ENCODE data around the gene NUDT9. TPM values are rescaled to one million over a fixed set of nuclear protein-coding genes. Genes with fewer than 3 reads are reported as not detected.
"Not testable (repeated sequence)": the region's sequence is repeated elsewhere in the genome, so short reads cannot be mapped to it uniquely, and the experiment has no call there.

The NUDT9 gene
- total RNA-seq, 1 experiment from 2014 or later = 11.3 TPM

GRCh38 chr4:87388901-87389300, 33.5 kb upstream of the NUDT9 start:
- DNase-seq (ENCODE audit: low spot score) = no peak
- POLR2A ChIA-PET (ENCODE audit: low non-redundant PET) = interaction anchor here (0.6 kb wide), 1 partner anchor 236 kb away, joined by 3 read pairs; no protein-coding TSS in a partner anchor
- Histone ChIP-seq H3K27ac (ENCODE audit: low read depth, low read length, poor library complexity, severe bottlenecking) (no peak overlapping the region), H3K36me3 (ENCODE audit: insufficient read depth, low read length, poor library complexity, severe bottlenecking) (no peaks in the 10 kb centered on the region), H3K4me3 (ENCODE audit: low read depth, low read length, poor library complexity, severe bottlenecking) (no peak overlapping the region), H3K27me3 (replicated peaks; ENCODE audit: insufficient read depth, low read depth, low read length, poor library complexity) (no peaks in the 10 kb centered on the region), H3K9me3 (ENCODE audit: low read depth, low read length, poor library complexity, severe bottlenecking) (no peaks in the 10 kb centered on the region), H3K4me1 (ENCODE audit: insufficient read depth, low read length, poor library complexity, severe bottlenecking) (no peaks in the 10 kb centered on the region)
- BruUV-seq (replicated peaks) = no TSS peak
- TF ChIP-seq CTCF (conservative IDR thresholded peaks at IDR 0.05; ENCODE audit: low read depth, low read length) = no peak
- no peak for TF ChIP-seq EZH2 (IDR thresholded peaks at IDR 0.05; ENCODE audit: borderline replicate concordance, low read depth, low read length, poor library complexity, severe bottlenecking)
- intact Hi-C loops (cut with micrococcal nuclease; ENCODE audit: unreplicated experiment) = no loop called here
- CTCF ChIA-PET = no interaction called here

- H3K27ac ChIP-seq (ENCODE audit: low read depth, low read length, poor library complexity, severe bottlenecking); H3K9me3 ChIP-seq (ENCODE audit: low read depth, low read length, poor library complexity, severe bottlenecking); H3K36me3 ChIP-seq (ENCODE audit: insufficient read depth, low read length, poor library complexity, severe bottlenecking); BruUV-seq (replicated peaks); H3K4me1 ChIP-seq (ENCODE audit: insufficient read depth, low read length, poor library complexity, severe bottlenecking); H3K27me3 ChIP-seq (replicated peaks; ENCODE audit: insufficient read depth, low read depth, low read length, poor library complexity); DNase-seq (ENCODE audit: low spot score); CTCF ChIA-PET; intact Hi-C loops (cut with micrococcal nuclease; ENCODE audit: unreplicated experiment); POLR2A ChIA-PET (ENCODE audit: low non-redundant PET): not testable (repeated sequence)
- H3K4me3 ChIP-seq (ENCODE audit: low read depth, low read length, poor library complexity, severe bottlenecking) = peak overlapping the region; percentile 58
These were observed 32.3 kb upstream of the NUDT9 start for GRCh38 chr4:87390055-87390454.

GRCh38 chr4:87390551-87390890, 31.9 kb upstream of the NUDT9 start:
- DNase-seq (ENCODE audit: low spot score) = no peak
- ChIA-PET POLR2A (ENCODE audit: low non-redundant PET) (no interaction called here), CTCF (interaction anchor here (0.7 kb wide), 1 partner anchor 16 kb away, joined by 3 read pairs; no protein-coding TSS in a partner anchor)
- no peaks in the 10 kb centered on the region for H3K36me3 ChIP-seq (ENCODE audit: insufficient read depth, low read length, poor library complexity, severe bottlenecking)
- H3K9me3 ChIP-seq (ENCODE audit: low read depth, low read length, poor library complexity, severe bottlenecking) = no peaks in the 10 kb centered on the region
- H3K27ac ChIP-seq (ENCODE audit: low read depth, low read length, poor library complexity, severe bottlenecking) = peak overlapping the region; percentile 67
- intact Hi-C loops (cut with micrococcal nuclease; ENCODE audit: unreplicated experiment) = no loop called here
- no peaks in the 10 kb centered on the region for H3K27me3 ChIP-seq (replicated peaks; ENCODE audit: insufficient read depth, low read depth, low read length, poor library complexity)
- H3K4me3 ChIP-seq (ENCODE audit: low read depth, low read length, poor library complexity, severe bottlenecking) = peak overlapping the region; percentile 58
- TSS peak; percentile 76 for BruUV-seq (replicated peaks)
- no peaks in the 10 kb centered on the region for H3K4me1 ChIP-seq (ENCODE audit: insufficient read depth, low read length, poor library complexity, severe bottlenecking)
- TF ChIP-seq EZH2 (IDR thresholded peaks at IDR 0.05; ENCODE audit: borderline replicate concordance, low read depth, low read length, poor library complexity, severe bottlenecking) (no peak), CTCF (conservative IDR thresholded peaks at IDR 0.05; ENCODE audit: low read depth, low read length) (no peak)

- intact Hi-C loops (cut with micrococcal nuclease; ENCODE audit: unreplicated experiment) = no loop called here
- CTCF ChIA-PET = interaction anchor here (0.7 kb wide), 1 partner anchor 15 kb away, joined by 3 read pairs; no protein-coding TSS in a partner anchor
- POLR2A ChIA-PET (ENCODE audit: low non-redundant PET) = no interaction called here
- DNase-seq (ENCODE audit: low spot score) = peak; percentile 84
- TF ChIP-seq EZH2 (IDR thresholded peaks at IDR 0.05; ENCODE audit: borderline replicate concordance, low read depth, low read length, poor library complexity, severe bottlenecking) (no peak), CTCF (conservative IDR thresholded peaks at IDR 0.05; ENCODE audit: low read depth, low read length) (no peak)
- H3K4me3 ChIP-seq (ENCODE audit: low read depth, low read length, poor library complexity, severe bottlenecking) = peak within 1 kb of the TSS; percentile 58
- no TSS peak for BruUV-seq (replicated peaks)
- H3K27ac ChIP-seq (ENCODE audit: low read depth, low read length, poor library complexity, severe bottlenecking) = peak within 1 kb of the TSS; percentile 67
- H3K4me1 ChIP-seq (ENCODE audit: insufficient read depth, low read length, poor library complexity, severe bottlenecking) = no peaks in the 10 kb centered on the region
- H3K9me3 ChIP-seq (ENCODE audit: low read depth, low read length, poor library complexity, severe bottlenecking) = no peaks in the 10 kb centered on the region
- no peaks in the 10 kb centered on the region for H3K27me3 ChIP-seq (replicated peaks; ENCODE audit: insufficient read depth, low read depth, low read length, poor library complexity)
- H3K36me3 ChIP-seq (ENCODE audit: insufficient read depth, low read length, poor library complexity, severe bottlenecking) = no peaks in the 10 kb centered on the region
These were observed 31.3 kb upstream of the NUDT9 start, which contains the start of gene HSD17B11 for GRCh38 chr4:87390891-87391575. Gene HSD17B11, minus strand, starts transcription at chr4:87391188. Its CDS starts 118 bp downstream, at chr4:87391070.
